Measurements from ENCODE around the gene PSMA4.

PSMA4 gene

DNA sequence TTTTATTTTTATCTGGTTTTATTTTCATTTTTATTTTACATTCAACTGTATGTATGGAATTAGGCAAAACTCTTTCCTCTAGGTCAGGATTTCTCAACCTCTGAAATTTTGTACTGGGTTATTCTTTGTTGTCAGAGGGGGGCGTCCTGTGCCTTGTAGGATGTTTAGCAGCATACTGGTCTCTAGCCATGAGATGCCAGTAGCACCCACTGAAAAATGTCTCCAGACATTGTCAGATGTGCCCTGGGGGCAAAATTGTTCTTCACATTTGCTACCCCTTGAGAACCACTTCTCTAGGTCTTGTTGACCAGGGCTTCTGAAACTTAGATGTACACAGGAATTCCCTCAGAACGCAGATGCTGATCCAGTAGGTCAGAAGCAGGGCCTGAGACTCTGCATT, 30.5 kb downstream of the PSMA4 start:
- H3K27me3 ChIP-seq (ENCODE audit: insufficient read depth, poor library complexity, severe bottlenecking): peaks cover 21% of the 10 kb centered on the region
- no peak for DNase-seq (ENCODE audit: low read depth in 1 of 2, low spot score in 1 of 2)
- no peak overlapping the region for H3K4me3 ChIP-seq (replicated peaks; ENCODE audit: insufficient read depth, low read length)
- no peak overlapping the region for H3K27ac ChIP-seq (replicated peaks)
- TF ChIP-seq SPI1 (IDR thresholded peaks at IDR 0.05; ENCODE audit: borderline replicate concordance, low read depth): no peak
- TF ChIP-seq, protein P1, sequence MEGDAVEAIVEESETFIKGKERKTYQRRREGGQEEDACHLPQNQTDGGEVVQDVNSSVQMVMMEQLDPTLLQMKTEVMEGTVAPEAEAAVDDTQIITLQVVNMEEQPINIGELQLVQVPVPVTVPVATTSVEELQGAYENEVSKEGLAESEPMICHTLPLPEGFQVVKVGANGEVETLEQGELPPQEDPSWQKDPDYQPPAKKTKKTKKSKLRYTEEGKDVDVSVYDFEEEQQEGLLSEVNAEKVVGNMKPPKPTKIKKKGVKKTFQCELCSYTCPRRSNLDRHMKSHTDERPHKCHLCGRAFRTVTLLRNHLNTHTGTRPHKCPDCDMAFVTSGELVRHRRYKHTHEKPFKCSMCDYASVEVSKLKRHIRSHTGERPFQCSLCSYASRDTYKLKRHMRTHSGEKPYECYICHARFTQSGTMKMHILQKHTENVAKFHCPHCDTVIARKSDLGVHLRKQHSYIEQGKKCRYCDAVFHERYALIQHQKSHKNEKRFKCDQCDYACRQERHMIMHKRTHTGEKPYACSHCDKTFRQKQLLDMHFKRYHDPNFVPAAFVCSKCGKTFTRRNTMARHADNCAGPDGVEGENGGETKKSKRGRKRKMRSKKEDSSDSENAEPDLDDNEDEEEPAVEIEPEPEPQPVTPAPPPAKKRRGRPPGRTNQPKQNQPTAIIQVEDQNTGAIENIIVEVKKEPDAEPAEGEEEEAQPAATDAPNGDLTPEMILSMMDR (IDR thresholded peaks at IDR 0.05; ENCODE audit: insufficient read depth, low read length): no peak
- TF ChIP-seq GABPA (IDR thresholded peaks at IDR 0.05; ENCODE audit: low read depth): no peak
- no peak for TF ChIP-seq REST (IDR thresholded peaks at IDR 0.05; ENCODE audit: insufficient replicate concordance, low read depth)
- TF ChIP-seq POLR2AphosphoS5 (IDR thresholded peaks at IDR 0.05; ENCODE audit: low read depth): no peak

DNA sequence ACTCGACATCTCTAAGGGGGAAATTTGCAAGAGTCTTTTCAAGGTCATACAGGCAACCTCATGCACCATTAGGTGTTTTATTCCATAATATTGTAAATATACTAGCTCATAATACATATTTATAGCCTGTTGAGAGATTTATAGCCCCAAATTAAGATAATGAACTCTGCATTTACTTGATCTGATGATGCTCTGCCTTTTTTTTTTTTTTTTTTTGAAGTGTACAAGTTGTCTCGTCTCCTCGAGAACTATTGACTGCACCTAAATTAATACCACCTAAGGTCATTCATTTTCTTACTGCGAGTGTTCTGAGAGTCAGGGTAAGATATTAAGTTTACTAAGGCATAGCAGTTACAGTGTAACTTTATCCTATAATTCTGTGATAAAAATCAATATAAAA, 31.1 kb downstream of the PSMA4 start:
- Histone ChIP-seq H3K27ac (replicated peaks) (no peak overlapping the region), H3K4me3 (replicated peaks; ENCODE audit: insufficient read depth, low read length) (no peak overlapping the region), H3K27me3 (ENCODE audit: insufficient read depth, poor library complexity, severe bottlenecking) (peaks cover 14% of the 10 kb centered on the region)
- DNase-seq (ENCODE audit: low read depth in 1 of 2, low spot score in 1 of 2): no peak
- TF ChIP-seq, protein P1 (IDR thresholded peaks at IDR 0.05; ENCODE audit: insufficient read depth, low read length): no peak
- no peak for TF ChIP-seq REST (IDR thresholded peaks at IDR 0.05; ENCODE audit: insufficient replicate concordance, low read depth)
- TF ChIP-seq GABPA (IDR thresholded peaks at IDR 0.05; ENCODE audit: low read depth): no peak
- no peak for TF ChIP-seq SPI1 (IDR thresholded peaks at IDR 0.05; ENCODE audit: borderline replicate concordance, low read depth)
- TF ChIP-seq POLR2AphosphoS5 (IDR thresholded peaks at IDR 0.05; ENCODE audit: low read depth): no peak

GRCh38 chr15:78573416-78573815, 33.2 kb downstream of the PSMA4 start:
- Histone ChIP-seq H3K27ac (replicated peaks) (no peak overlapping the region), H3K27me3 (ENCODE audit: insufficient read depth, poor library complexity, severe bottlenecking) (peaks cover 2% of the 10 kb centered on the region), H3K4me3 (replicated peaks; ENCODE audit: insufficient read depth, low read length) (no peak overlapping the region)
- no peak for DNase-seq (ENCODE audit: low read depth in 1 of 2, low spot score in 1 of 2)
- TF ChIP-seq REST (IDR thresholded peaks at IDR 0.05; ENCODE audit: insufficient replicate concordance, low read depth) (no peak), POLR2AphosphoS5 (IDR thresholded peaks at IDR 0.05; ENCODE audit: low read depth) (no peak), GABPA (IDR thresholded peaks at IDR 0.05; ENCODE audit: low read depth) (no peak), SPI1 (IDR thresholded peaks at IDR 0.05; ENCODE audit: borderline replicate concordance, low read depth) (no peak)
- TF ChIP-seq, protein P1 (IDR thresholded peaks at IDR 0.05; ENCODE audit: insufficient read depth, low read length): no peak

Data from HL-60 (cell line).